ENCODE measurements around the gene PLEKHG5.
A peak's percentile ranks its signal among the peaks of the same experiment; 100 is the strongest.

The PLEKHG5 gene

GRCh38 chr1:6485168-6486101 is 6.0 kb downstream of the PLEKHG5 start:
- H3K4me3 ChIP-seq (ENCODE audit: low read length): peak overlapping the region; percentile 40
- TF ChIP-seq CTCF (conservative IDR thresholded peaks at IDR 0.05; ENCODE audit: low read length): 0 out of 2 replicates have a peak, but pooled peaks have one; percentile 8
- no peak for DNase-seq (ENCODE audit: low read depth)

- H3K4me3 ChIP-seq (ENCODE audit: low read length): peak overlapping the region; percentile 38; the same call in 1 of the 2 replicates
- TF ChIP-seq CTCF (conservative IDR thresholded peaks at IDR 0.05; ENCODE audit: low read length): no peak
- DNase-seq (ENCODE audit: low read depth): no peak
These were observed 6.7 kb downstream of the PLEKHG5 start for GRCh38 chr1:6484826-6485167.

GRCh38 chr1:6483761-6484117 is 7.7 kb downstream of the PLEKHG5 start:
- TF ChIP-seq CTCF (conservative IDR thresholded peaks at IDR 0.05; ENCODE audit: low read length): no peak
- DNase-seq (ENCODE audit: low read depth): no peak

GRCh38 chr1:6483017-6483760 is 8.3 kb downstream of the PLEKHG5 start:
- H3K4me3 ChIP-seq (ENCODE audit: low read length): no peak overlapping the region
- DNase-seq (ENCODE audit: low read depth): no peak
- no peak for TF ChIP-seq CTCF (conservative IDR thresholded peaks at IDR 0.05; ENCODE audit: low read length)

More at GRCh38 chr1:6483761-6484117, 7.7 kb downstream of the PLEKHG5 start:
- no peak overlapping the region for H3K4me3 ChIP-seq (ENCODE audit: low read length)

GRCh38 chr1:6481820-6482219 is 9.6 kb downstream of the PLEKHG5 start:
- TF ChIP-seq CTCF (conservative IDR thresholded peaks at IDR 0.05; ENCODE audit: low read length): no peak
- no peak for DNase-seq (ENCODE audit: low read depth)
- H3K4me3 ChIP-seq (ENCODE audit: low read length): no peak overlapping the region

- no peak overlapping the region for H3K4me3 ChIP-seq (ENCODE audit: low read length)
- no peak for DNase-seq (ENCODE audit: low read depth)
- TF ChIP-seq CTCF (conservative IDR thresholded peaks at IDR 0.05; ENCODE audit: low read length): no peak
These were observed 14.2 kb downstream of the PLEKHG5 start for GRCh38 chr1:6477039-6477820.
